ENCODE results near the gene LTBP1.
"Not testable (repeated sequence)": the region's sequence is repeated elsewhere in the genome, so short reads cannot be mapped to it uniquely, and the experiment has no call there.

Gene LTBP1

DNA sequence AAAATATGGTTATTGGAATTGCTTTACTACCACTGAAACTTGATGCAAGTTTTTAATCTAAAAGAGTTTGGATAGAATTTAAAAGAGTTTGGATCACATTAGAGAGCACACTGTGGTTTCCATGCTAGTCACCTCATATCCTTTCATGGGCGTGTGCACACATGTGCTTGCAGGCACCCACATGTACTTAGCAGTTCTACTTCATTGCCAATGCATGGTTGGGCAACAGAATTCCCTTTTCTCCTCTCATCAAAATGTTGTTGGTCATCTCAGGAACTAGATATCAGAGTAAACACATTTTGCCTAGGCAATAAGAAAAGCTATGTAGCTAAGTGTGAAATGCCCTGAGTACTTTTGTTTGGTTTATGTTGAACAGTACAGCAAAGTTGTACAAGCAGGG, 275.6 kb downstream of the LTBP1 start:
- no peak for DNase-seq (ENCODE audit: low read depth in 2 of 2)

GRCh38 chr2:33223856-33224255, 277.1 kb downstream of the LTBP1 start:
- no peak for DNase-seq (ENCODE audit: low read depth in 2 of 2)

GRCh38 chr2:33225350-33225749, 278.6 kb downstream of the LTBP1 start:
- no peak for DNase-seq (ENCODE audit: low read depth in 2 of 2)

DNA sequence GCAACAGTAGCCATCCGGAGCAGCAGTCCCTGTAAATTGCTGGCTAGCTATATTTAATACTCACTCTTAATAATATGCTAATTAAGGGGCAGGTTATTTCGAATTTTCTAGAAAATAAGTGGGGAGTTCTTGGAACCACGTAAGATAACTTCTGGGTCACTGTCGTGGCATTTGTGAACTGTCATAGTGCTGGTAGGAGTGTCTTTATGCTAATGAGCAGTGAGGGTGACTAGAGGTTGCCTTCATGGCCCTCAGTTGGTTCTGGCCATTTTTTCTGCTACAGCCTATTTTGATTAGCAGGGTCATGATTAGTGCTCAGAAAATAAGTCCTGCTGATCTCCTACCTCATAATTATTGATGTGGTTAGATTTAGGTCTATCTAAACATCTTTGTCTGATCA, 279.8 kb downstream of the LTBP1 start:
- no peak for DNase-seq (ENCODE audit: low read depth in 2 of 2)

GRCh38 chr2:33229646-33230045, 282.9 kb downstream of the LTBP1 start:
- no peak for DNase-seq (ENCODE audit: low read depth in 2 of 2)

GRCh38 chr2:33230195-33230594, 283.4 kb downstream of the LTBP1 start:
- DNase-seq (ENCODE audit: low read depth in 2 of 2): no peak

DNA sequence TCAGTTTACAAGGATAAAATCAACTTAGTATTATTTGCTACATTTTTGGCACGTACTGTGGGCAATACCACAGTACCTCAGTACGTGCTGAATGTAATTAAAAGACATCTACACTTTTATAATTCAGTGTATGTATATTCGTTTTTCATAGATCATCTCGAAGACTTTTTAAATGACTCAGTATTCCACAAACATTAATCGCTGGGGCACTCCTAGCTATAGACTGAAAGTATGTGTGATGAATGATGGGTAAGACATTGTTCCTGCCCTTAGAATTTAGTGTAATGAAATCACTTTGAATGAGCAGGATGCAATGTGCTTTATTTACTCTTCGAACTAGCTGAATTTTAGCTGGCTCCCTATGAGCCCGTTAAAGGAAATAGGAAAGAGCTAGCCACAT, 284.1 kb downstream of the LTBP1 start:
- no peak for DNase-seq (ENCODE audit: low read depth in 2 of 2)

- not testable (repeated sequence) for DNase-seq (ENCODE audit: low read depth in 2 of 2)
Measured at GRCh38 chr2:33235559-33235958, 288.8 kb downstream of the LTBP1 start.

GRCh38 chr2:33236482-33237385, 290.0 kb downstream of the LTBP1 start:
- DNase-seq (ENCODE audit: low read depth in 2 of 2): peak; percentile 79 to 80

GRCh38 chr2:33238111-33238510, 291.4 kb downstream of the LTBP1 start:
- no peak for DNase-seq (ENCODE audit: low read depth in 2 of 2)

DNA sequence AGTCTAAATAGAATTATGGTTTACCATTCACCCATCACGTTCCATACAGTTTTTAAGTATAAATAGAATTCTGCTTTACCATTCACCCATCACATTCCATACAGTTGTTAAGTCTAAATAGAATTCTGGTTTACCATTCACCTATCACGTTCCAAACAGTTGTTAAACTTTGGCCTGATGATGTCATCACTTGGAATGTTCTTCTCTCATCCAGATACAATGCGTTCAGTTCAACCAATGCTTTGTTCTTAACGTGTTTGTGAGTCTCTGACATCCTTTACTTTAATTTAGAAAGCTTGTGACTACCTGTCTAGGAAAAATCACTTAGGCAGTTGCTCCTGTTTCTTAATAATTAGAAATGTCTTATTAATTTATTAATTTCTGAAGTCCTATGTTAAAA, 293.4 kb downstream of the LTBP1 start:
- no peak for DNase-seq (ENCODE audit: low read depth in 2 of 2)

DNA sequence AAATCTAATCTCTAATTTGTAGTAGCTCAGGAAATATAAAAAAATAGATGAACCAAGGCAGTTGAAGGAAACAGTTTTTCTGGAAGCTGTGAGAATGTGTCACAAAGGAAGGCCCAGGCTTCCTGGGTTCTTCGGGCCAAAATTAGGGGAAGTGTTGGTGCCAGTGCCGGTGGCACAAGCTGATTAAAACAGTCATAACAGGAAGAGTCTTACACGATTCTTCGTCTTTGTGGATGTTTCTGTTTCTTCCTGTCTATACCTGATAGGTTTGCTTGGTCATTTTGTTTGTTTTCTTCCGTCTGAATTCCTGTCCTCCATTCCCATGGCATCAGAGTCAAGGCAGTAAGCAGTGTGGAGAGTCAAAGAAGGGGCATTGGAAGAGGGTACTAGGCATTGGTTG, 294.3 kb downstream of the LTBP1 start:
- DNase-seq (ENCODE audit: low read depth in 2 of 2): no peak

- no peak for DNase-seq (ENCODE audit: low read depth in 2 of 2)
Measured at GRCh38 chr2:33241581-33241980, 294.8 kb downstream of the LTBP1 start.

GRCh38 chr2:33242845-33243244, 296.1 kb downstream of the LTBP1 start:
- no peak for DNase-seq (ENCODE audit: low read depth in 2 of 2)

- DNase-seq (ENCODE audit: low read depth in 2 of 2): no peak
Measured at GRCh38 chr2:33246432-33246831, 299.7 kb downstream of the LTBP1 start.

- DNase-seq (ENCODE audit: low read depth in 2 of 2): no peak
Measured at GRCh38 chr2:33247365-33247764, 300.6 kb downstream of the LTBP1 start.

- no peak for DNase-seq (ENCODE audit: low read depth in 2 of 2)
Measured at GRCh38 chr2:33250417-33251029, 303.8 kb downstream of the LTBP1 start.

- no peak for DNase-seq (ENCODE audit: low read depth in 2 of 2)
Measured at GRCh38 chr2:33256162-33256755, 309.5 kb downstream of the LTBP1 start.

DNA sequence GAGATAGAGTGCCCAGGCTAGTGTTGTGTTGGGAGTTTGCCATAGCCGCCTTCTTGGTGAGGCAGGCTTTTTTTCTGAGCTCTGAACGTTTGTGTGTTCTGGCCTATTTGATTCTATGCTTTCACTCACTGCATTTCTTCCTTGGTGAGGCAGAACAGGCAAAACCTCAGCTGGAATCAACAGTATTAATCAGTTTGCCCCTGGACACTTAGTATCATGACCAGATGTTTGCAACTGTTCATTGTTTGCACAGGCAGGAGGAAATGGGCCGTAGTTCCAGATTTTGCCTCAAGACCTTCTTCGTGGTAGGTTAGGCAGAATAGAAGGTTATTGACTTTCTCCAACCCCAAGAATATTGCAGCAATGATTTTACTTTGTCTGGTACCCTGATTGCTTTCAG, 311.6 kb downstream of the LTBP1 start:
- DNase-seq (ENCODE audit: low read depth in 2 of 2): no peak

GRCh38 chr2:33262097-33262496, 315.3 kb downstream of the LTBP1 start:
- no peak for DNase-seq (ENCODE audit: low read depth in 2 of 2)

- no peak for DNase-seq (ENCODE audit: low read depth in 2 of 2)
Measured at GRCh38 chr2:33264766-33265165, 318.0 kb downstream of the LTBP1 start.

DNA sequence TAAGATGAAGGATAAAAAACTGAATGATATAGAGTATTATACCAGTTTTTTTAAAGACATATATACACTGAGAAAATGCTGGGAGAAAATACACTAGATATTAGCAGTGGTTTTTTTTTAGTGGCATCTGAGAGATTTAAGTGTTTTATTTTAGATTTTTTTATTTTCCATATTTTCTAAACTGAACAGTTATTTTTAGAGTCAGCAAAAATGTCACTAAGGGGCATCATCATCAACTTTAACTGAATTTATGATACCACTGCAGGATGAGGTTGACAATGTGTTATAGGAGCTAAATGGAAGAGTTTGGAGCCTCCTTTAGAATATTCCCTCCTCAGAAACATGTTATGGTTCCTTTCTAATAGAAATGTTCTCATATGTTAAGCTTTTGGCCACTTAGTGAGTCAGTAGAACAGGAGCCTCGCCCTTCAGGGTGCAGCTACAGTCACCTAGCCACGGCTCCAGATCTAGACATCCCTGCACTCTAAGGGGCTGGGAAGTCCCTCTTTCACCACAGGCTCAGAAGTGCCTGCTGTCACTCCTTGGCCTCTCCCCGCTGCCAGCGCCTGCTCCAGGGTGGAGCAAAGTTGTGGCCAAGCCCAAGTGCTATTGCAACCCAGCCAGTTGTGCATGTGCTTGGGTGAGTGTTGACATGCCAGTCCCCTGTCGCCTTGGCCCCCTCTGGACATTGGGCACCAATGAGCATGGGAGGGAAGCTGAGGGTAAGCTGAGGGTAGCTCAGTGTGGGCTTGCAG, 319.0 kb downstream of the LTBP1 start:
- no peak for DNase-seq (ENCODE audit: low read depth in 2 of 2)
